HCT116 (cell line): ENCODE data around the gene ERGIC1. TPM values are rescaled to one million over a fixed set of nuclear protein-coding genes. Genes with fewer than 3 reads are reported as not detected.

Source experiments
- ATAC-seq: fragments of 200-7000 bp; cut with Tn5 transposase; 2 replicates; pipeline ENCODE4 v1.9.1; 2020; ENCODE audit warnings: mild to moderate bottlenecking, moderate library complexity
- BruUV-seq: library from RNA; stranded (reverse); fragments of 400-500 nt; replicated peaks from 2 replicates; lab custom pipeline; 2021; lab: Mats Ljungman, UMichigan
- CTCF ChIA-PET: fragments of 300-600 bp; sonication (Branson Sonifier 250); formaldehyde crosslinking; loops from one replicate; lab custom pipeline; 2021; ENCODE audit warnings: antibody characterized with exemption; lab: Charles Lee
- POLR2A ChIA-PET: fragments of 300-600, 350-600 bp; sonication (Branson Sonifier 250); formaldehyde crosslinking; loops from one replicate; lab custom pipeline; 2021; ENCODE audit warnings: antibody characterized with exemption; lab: Charles Lee
- RAD21 ChIA-PET, 2 experiments: fragments of 300-600 bp; sonication (Branson Sonifier 250); formaldehyde crosslinking; loops; one replicate each; lab custom pipeline; 2023; ENCODE audit warnings: low total read pairs in 2 of 2; ENCODE audit not compliant: uncharacterized antibody in 2 of 2, unreplicated experiment in 2 of 2, low non-redundant PET in 1 of 2; lab: Charles Lee
- DNase-seq: peaks from one replicate; pipeline ENCODE4 v3.0.0-alpha.2; 2010; ENCODE audit warnings: low read depth, low spot score
- H2AFZ ChIP-seq: fragments of 200-600 bp; shearing (Covaris generic), sonication (generic); 2 replicates; pipeline ENCODE4 v1.6.1; 2017; ENCODE audit warnings: low read depth, mixed run types, mixed read lengths, antibody characterized with exemption, low read length; ENCODE audit not compliant: poor library complexity, severe bottlenecking
- H3K27ac ChIP-seq: 2 replicates; pipeline ENCODE4 v1.5.1; 2012; ENCODE audit warnings: low read depth, low read length
- H3K27me3 ChIP-seq: fragments of 200-600 bp; sonication (generic); 2 replicates; pipeline ENCODE4 v1.6.1; 2016; ENCODE audit warnings: mixed run types, low read length, mixed read lengths; ENCODE audit not compliant: insufficient read depth
- H3K36me3 ChIP-seq, 2 experiments: fragments of 200-500 bp in 1 of 2; fragments of 200-600 bp in 1 of 2; sonication (Bioruptor generic) in 1 of 2; sonication (generic) in 1 of 2; 2 replicates each; pipeline versions ENCODE4 v1.5.1 to v1.6.1; 2014 to 2016; ENCODE audit warnings: low read length in 2 of 2, inconsistent platforms in 1 of 2, mixed read lengths in 1 of 2, mixed run types in 1 of 2; ENCODE audit not compliant: insufficient read depth in 2 of 2, control insufficient read depth in 1 of 2
- H3K4me1 ChIP-seq, 2 experiments: fragments of 200-600 bp in 1 of 2; sonication (generic) in 1 of 2; 2 replicates each; pipeline versions ENCODE4 v1.5.1 to v1.6.1; 2012 to 2017; ENCODE audit warnings: low read length in 2 of 2, inconsistent platforms in 1 of 2, mild to moderate bottlenecking in 1 of 2, mixed read lengths in 1 of 2, mixed run types in 1 of 2, moderate library complexity in 1 of 2; ENCODE audit not compliant: insufficient read depth in 2 of 2, control insufficient read depth in 1 of 2
- H3K4me2 ChIP-seq: fragments of 200-600 bp; sonication (generic); 2 replicates; pipeline ENCODE4 v1.6.1; 2017; ENCODE audit warnings: mixed run types, low read length, mixed read lengths
- H3K4me3 ChIP-seq, 2 experiments: fragments of 200-600 bp in 1 of 2; sonication (generic) in 1 of 2; replicated peaks in 1 of 2; 2 replicates each; pipeline ENCODE4 v1.5.1; 2011 to 2016; ENCODE audit warnings: low read length in 2 of 2, control low read depth in 1 of 2, low read depth in 1 of 2, mild to moderate bottlenecking in 1 of 2, mixed read lengths in 1 of 2, mixed run types in 1 of 2
- H3K79me2 ChIP-seq: fragments of 200-600 bp; sonication (generic); 2 replicates; pipeline ENCODE4 v1.6.1; 2017; ENCODE audit warnings: mild to moderate bottlenecking, mixed run types, low read length, moderate library complexity, mixed read lengths; ENCODE audit not compliant: insufficient read depth
- H3K9ac ChIP-seq: fragments of 200-600 bp; sonication (generic); 2 replicates; pipeline ENCODE4 v1.6.1; 2016; ENCODE audit warnings: low read length, mixed read lengths
- H3K9me2 ChIP-seq: fragments of 200-600 bp; sonication (generic), shearing (Covaris generic); 2 replicates; pipeline ENCODE4 v1.6.1; 2017; ENCODE audit warnings: mixed run types, mild to moderate bottlenecking, moderate library complexity; ENCODE audit not compliant: insufficient read depth
- H3K9me3 ChIP-seq, 2 experiments: fragments of 200-500 bp in 1 of 2; fragments of 200-600 bp in 1 of 2; sonication (Bioruptor generic) in 1 of 2; sonication (generic) in 1 of 2; 2 replicates each; pipeline ENCODE4 v1.6.1; 2014 to 2017; ENCODE audit warnings: low read length in 2 of 2, mixed read lengths in 2 of 2, inconsistent platforms in 1 of 2, low read depth in 1 of 2, mild to moderate bottlenecking in 1 of 2, mixed run types in 1 of 2, moderate library complexity in 1 of 2; ENCODE audit not compliant: control insufficient read depth in 1 of 2, insufficient read depth in 1 of 2
- H4K20me1 ChIP-seq: fragments of 200-600 bp; sonication (generic), shearing (Covaris generic); 2 replicates; pipeline ENCODE4 v1.6.1; 2017; ENCODE audit warnings: mixed run types, mild to moderate bottlenecking, moderate library complexity; ENCODE audit not compliant: insufficient read depth
- CTCF ChIP-seq, 3 experiments: fragments of 200-600 bp in 1 of 3; sonication (generic) in 1 of 3; IDR thresholded peaks in 2 of 3; conservative IDR thresholded peaks in 1 of 3; 2 replicates each; pipeline ENCODE4 v1.5.1; 2012 to 2017; ENCODE audit warnings: low read depth in 2 of 3, low read length in 2 of 3, antibody characterized with exemption in 1 of 3, borderline replicate concordance in 1 of 3, control low read depth in 1 of 3, mild to moderate bottlenecking in 1 of 3, mixed read lengths in 1 of 3, mixed run types in 1 of 3, moderate library complexity in 1 of 3; ENCODE audit not compliant: insufficient read depth in 1 of 3
- EGR1 ChIP-seq: IDR thresholded peaks from 2 replicates; pipeline ENCODE4 v1.6.1; 2012; ENCODE audit warnings: low read depth
- EZH2 ChIP-seq: fragments of 200-600 bp; sonication (generic); IDR thresholded peaks from 2 replicates; pipeline ENCODE4 v1.6.1; 2017; ENCODE audit warnings: antibody characterized with exemption, mixed run types
- EZH2phosphoT487 ChIP-seq: fragments of 200-600 bp; IDR thresholded peaks from 2 replicates; pipeline ENCODE4 v1.6.1; 2018; ENCODE audit warnings: antibody characterized with exemption, borderline replicate concordance
- POLR2AphosphoS5 ChIP-seq: IDR thresholded peaks from 2 replicates; pipeline ENCODE4 v1.6.1; 2011; ENCODE audit warnings: mild to moderate bottlenecking, low read depth, low read length, moderate library complexity
- RAD21 ChIP-seq: IDR thresholded peaks from 2 replicates; pipeline ENCODE4 v1.6.1; 2012; ENCODE audit warnings: low read depth, mild to moderate bottlenecking
- SIN3A ChIP-seq: IDR thresholded peaks from 2 replicates; pipeline ENCODE4 v1.6.1; 2012; ENCODE audit warnings: low read depth
- SP1 ChIP-seq: IDR thresholded peaks from 2 replicates; pipeline ENCODE4 v1.6.1; 2012; ENCODE audit warnings: low read depth
- YY1 ChIP-seq: IDR thresholded peaks from 2 replicates; pipeline ENCODE4 v1.6.1; 2011; ENCODE audit warnings: low read length, low read depth, moderate library complexity, mild to moderate bottlenecking; ENCODE audit not compliant: insufficient replicate concordance; ENCODE audit errors: extremely low read depth
- intact Hi-C: fragments of 100-400 bp; cut with micrococcal nuclease; formaldehyde crosslinking; loops from 2 replicates; pipeline ENCODE4 v1.10.0; 2022
- total RNA-seq: library from RNA; stranded (reverse); gene quantifications from one replicate; pipeline ENCODE4 v1.2.1, GENCODE V29; 2021; ENCODE audit not compliant: unreplicated experiment
- TF ChIP-seq, protein P1 (sequence below): IDR thresholded peaks from 2 replicates; pipeline ENCODE4 v1.6.1; 2012

Gene ERGIC1
- total RNA-seq, 1 experiment from 2014 or later = 73.3 TPM

DNA sequence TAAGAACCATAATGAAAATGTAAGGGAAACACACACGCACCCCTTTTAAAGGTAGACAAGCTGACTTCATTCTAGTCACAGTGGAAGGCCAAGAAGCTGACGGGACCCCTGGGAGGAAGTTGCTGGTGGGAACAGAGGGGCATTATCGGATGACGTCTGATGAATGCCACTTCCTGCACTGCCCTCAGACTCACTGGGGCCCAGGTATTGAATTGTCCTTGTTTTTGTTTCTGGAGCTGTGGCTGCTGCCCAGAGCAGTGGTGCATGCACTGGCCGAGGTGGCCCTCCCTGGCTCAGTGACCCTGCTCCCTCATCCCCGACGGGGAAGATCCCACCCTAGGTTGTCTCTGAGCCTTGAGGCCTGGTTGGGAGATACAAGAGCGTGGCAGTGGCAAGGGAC is 109.9 kb downstream of the ERGIC1 start:
- intact Hi-C loops = no loop called here

GRCh38 chr5:172944741-172945140 is 110.7 kb downstream of the ERGIC1 start:
- no peak overlapping the region for H3K4me3 ChIP-seq
- no peak overlapping the region for H3K9ac ChIP-seq
- no peaks in the 10 kb centered on the region for H3K79me2 ChIP-seq
- POLR2A ChIA-PET = no interaction called here
- CTCF ChIA-PET = no interaction called here
- DNase-seq (no peak), ATAC-seq (no peak)
- no peaks in the 10 kb centered on the region for H4K20me1 ChIP-seq
- H3K27ac ChIP-seq = no peak overlapping the region
- H3K9me2 ChIP-seq = no peaks in the 10 kb centered on the region
- BruUV-seq = no TSS peak
- no peak overlapping the region for H3K4me2 ChIP-seq
- intact Hi-C loops = no loop called here
- H3K36me3 ChIP-seq = no peaks in the 10 kb centered on the region
- no peaks in the 10 kb centered on the region for H3K9me3 ChIP-seq
- H3K4me1 ChIP-seq = peaks cover 0 to 8% of the 10 kb centered on the region in 2 experiments; a peak in 1 of 4 replicates
- no peak overlapping the region for H2AFZ ChIP-seq
- no peaks in the 10 kb centered on the region for H3K27me3 ChIP-seq
- RAD21 ChIA-PET = no interaction called here
- TF ChIP-seq EGR1 (no peak), EZH2 (no peak), SIN3A (no peak), POLR2AphosphoS5 (no peak), YY1 (no peak), RAD21 (no peak), SP1 (no peak), CTCF (IDR thresholded peaks at IDR 0.05 in 2 of 3, conservative IDR thresholded peaks at IDR 0.05 in 1 of 3; ENCODE audit: borderline replicate concordance in 1 of 3, insufficient read depth in 1 of 3, low read depth in 2 of 3, low read length in 2 of 3) (no peak)
- TF ChIP-seq, protein P1, sequence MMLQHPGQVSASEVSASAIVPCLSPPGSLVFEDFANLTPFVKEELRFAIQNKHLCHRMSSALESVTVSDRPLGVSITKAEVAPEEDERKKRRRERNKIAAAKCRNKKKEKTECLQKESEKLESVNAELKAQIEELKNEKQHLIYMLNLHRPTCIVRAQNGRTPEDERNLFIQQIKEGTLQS = no peak

More for the DNA sequence above, 109.9 kb downstream of the ERGIC1 start:
- BruUV-seq = no TSS peak
- TF ChIP-seq EZH2phosphoT487 = no peak
- no peak for TF ChIP-seq POLR2AphosphoS5
- no peak for TF ChIP-seq YY1
- TF ChIP-seq CTCF (IDR thresholded peaks at IDR 0.05 in 2 of 3, conservative IDR thresholded peaks at IDR 0.05 in 1 of 3; ENCODE audit: borderline replicate concordance in 1 of 3, insufficient read depth in 1 of 3, low read depth in 2 of 3, low read length in 2 of 3) = no peak
- H3K79me2 ChIP-seq = no peaks in the 10 kb centered on the region
- H3K27me3 ChIP-seq = no peaks in the 10 kb centered on the region
- H2AFZ ChIP-seq = no peak overlapping the region
- no peak overlapping the region for H3K4me3 ChIP-seq
- ATAC-seq (no peak), DNase-seq (no peak)
- CTCF ChIA-PET = no interaction called here
- H4K20me1 ChIP-seq = no peaks in the 10 kb centered on the region
- no peaks in the 10 kb centered on the region for H3K9me3 ChIP-seq
- no peak overlapping the region for H3K4me2 ChIP-seq
- H3K36me3 ChIP-seq = no peaks in the 10 kb centered on the region
- POLR2A ChIA-PET = no interaction called here
- no peak overlapping the region for H3K9ac ChIP-seq
- RAD21 ChIA-PET = no interaction called here
- H3K9me2 ChIP-seq = no peaks in the 10 kb centered on the region
- peaks cover 0 to 8% of the 10 kb centered on the region in 2 experiments; a peak in 1 of 4 replicates for H3K4me1 ChIP-seq
- H3K27ac ChIP-seq = no peak overlapping the region
